H1 (cell line): ENCODE measurements around the gene SLC11A1. TPM values are rescaled to one million over a fixed set of nuclear protein-coding genes. Genes with fewer than 3 reads are reported as not detected.

Source experiments
- CTCF ChIA-PET: fragments of 300-600 bp; sonication (Branson Sonifier 250); formaldehyde crosslinking; loops from one replicate; lab custom pipeline; 2021; ENCODE audit not compliant: partially characterized antibody; lab: Charles Lee
- POLR2A ChIA-PET: fragments of 300-600 bp; sonication (Branson Sonifier 250); formaldehyde crosslinking; loops from one replicate; lab custom pipeline; 2021; ENCODE audit warnings: inconsistent platforms; ENCODE audit not compliant: partially characterized antibody; lab: Charles Lee
- DNase-seq, 2 experiments: peaks; one replicate each; pipeline versions ENCODE4 v3.0.0 to v3.0.0-alpha.2; 2010 to 2022; ENCODE audit warnings: low spot score in 2 of 2, low read depth in 1 of 2, mixed read lengths in 1 of 2
- FAIRE-seq: peaks from 2 replicates; lab custom pipeline; 2011; peaks lifted over from hg19 to GRCh38; lab: Jason Lieb, UNC
- H2AFZ ChIP-seq: 2 replicates; pipeline ENCODE4 v1.8.1; 2012; ENCODE audit warnings: low read length, inconsistent platforms
- H2AK5ac ChIP-seq: 2 replicates; pipeline ENCODE4 v1.6.1; 2013; ENCODE audit warnings: low read depth, low read length
- H2BK120ac ChIP-seq: replicated peaks from 2 replicates; pipeline ENCODE3; 2013; ENCODE audit warnings: low read depth, low read length, inconsistent platforms
- H2BK12ac ChIP-seq: 2 replicates; pipeline ENCODE4 v1.6.1; 2013; ENCODE audit warnings: low read depth, low read length
- H2BK15ac ChIP-seq: 2 replicates; pipeline ENCODE4 v1.6.1; 2013; ENCODE audit warnings: low read length
- H2BK20ac ChIP-seq: 2 replicates; pipeline ENCODE4 v1.6.1; 2013; ENCODE audit warnings: low read length
- H2BK5ac ChIP-seq: 2 replicates; pipeline ENCODE4 v1.6.1; 2013; ENCODE audit warnings: low read depth, low read length
- H3K14ac ChIP-seq: 2 replicates; pipeline ENCODE4 v1.6.1; 2013; ENCODE audit warnings: inconsistent platforms; ENCODE audit not compliant: insufficient read length
- H3K18ac ChIP-seq: 2 replicates; pipeline ENCODE4 v1.6.1; 2013; ENCODE audit warnings: low read length; ENCODE audit errors: extremely low read depth
- H3K23ac ChIP-seq: 2 replicates; pipeline ENCODE4 v1.6.1; 2013; ENCODE audit warnings: inconsistent platforms; ENCODE audit not compliant: insufficient read length
- H3K23me2 ChIP-seq: 2 replicates; pipeline ENCODE4 v1.6.1; 2013; ENCODE audit warnings: low read depth, low read length
- H3K27ac ChIP-seq: 2 replicates; pipeline ENCODE4 v1.6.1; 2011; ENCODE audit warnings: low read depth, low read length, inconsistent platforms
- H3K27me3 ChIP-seq, 4 experiments: replicated peaks in 1 of 4; 1 replicate in 1 of 4; 2 replicates in 3 of 4; pipeline versions ENCODE4 v1.6.1 to v1.8.1; 2011 to 2013; ENCODE audit warnings: low read length in 3 of 4, mild to moderate bottlenecking in 3 of 4, inconsistent platforms in 2 of 4, mixed read lengths in 2 of 4, moderate library complexity in 1 of 4; ENCODE audit not compliant: control insufficient read depth in 3 of 4, insufficient read depth in 3 of 4; ENCODE audit errors: extremely low read depth in 1 of 4
- H3K36me3 ChIP-seq, 4 experiments: 2 replicates each; pipeline versions ENCODE4 v1.6.1 to v1.8.1; 2011 to 2013; ENCODE audit warnings: mild to moderate bottlenecking in 4 of 4, low read length in 3 of 4, moderate library complexity in 2 of 4, control low read depth in 1 of 4, inconsistent platforms in 1 of 4; ENCODE audit not compliant: insufficient read depth in 4 of 4, control insufficient read depth in 2 of 4
- H3K4ac ChIP-seq: replicated peaks from 2 replicates; pipeline ENCODE3; 2013; ENCODE audit warnings: low read length, low read depth, mixed read lengths, inconsistent platforms; ENCODE audit not compliant: insufficient read length
- H3K4me1 ChIP-seq, 4 experiments: replicated peaks in 1 of 4; 1 replicate in 1 of 4; 2 replicates in 3 of 4; pipeline versions ENCODE4 v1.6.1 to v1.8.1; 2011 to 2013; ENCODE audit warnings: low read length in 3 of 4, inconsistent platforms in 2 of 4, mixed read lengths in 1 of 4; ENCODE audit not compliant: insufficient read depth in 4 of 4, control insufficient read depth in 3 of 4
- H3K4me2 ChIP-seq, 2 experiments: 2 replicates each; pipeline versions ENCODE4 v1.6.1 to v1.8.1; 2011 to 2013; ENCODE audit warnings: low read depth in 2 of 2, low read length in 2 of 2, control low read depth in 1 of 2, inconsistent platforms in 1 of 2, mild to moderate bottlenecking in 1 of 2; ENCODE audit not compliant: insufficient read depth in 1 of 2
- H3K4me3 ChIP-seq, 4 experiments: fragments of 200-600, 300-600 bp in 1 of 4; sonication (generic), shearing (Covaris generic), sonication (Bioruptor Twin) in 1 of 4; 2 replicates each; pipeline versions ENCODE4 v1.5.1 to v1.8.1; 2011 to 2016; ENCODE audit warnings: low read length in 4 of 4, low read depth in 3 of 4, control low read depth in 2 of 4, inconsistent platforms in 2 of 4, mild to moderate bottlenecking in 2 of 4, mixed read lengths in 1 of 4, moderate library complexity in 1 of 4; ENCODE audit not compliant: insufficient read depth in 2 of 4; ENCODE audit errors: extremely low read depth in 1 of 4
- H3K56ac ChIP-seq: replicated peaks from 2 replicates; pipeline ENCODE3; 2013; ENCODE audit warnings: low read depth, mild to moderate bottlenecking, mixed read lengths, low read length, inconsistent platforms; ENCODE audit not compliant: insufficient read length
- H3K79me1 ChIP-seq: 2 replicates; pipeline ENCODE4 v1.6.1; 2013; ENCODE audit warnings: low read depth, low read length, control low read depth
- H3K79me2 ChIP-seq, 2 experiments: 2 replicates each; pipeline versions ENCODE4 v1.6.1 to v1.8.1; 2012 to 2013; ENCODE audit warnings: low read length in 2 of 2, mild to moderate bottlenecking in 2 of 2, inconsistent platforms in 1 of 2; ENCODE audit not compliant: insufficient read depth in 2 of 2, control insufficient read depth in 1 of 2
- H3K9ac ChIP-seq, 4 experiments: replicated peaks in 1 of 4; 1 replicate in 1 of 4; 2 replicates in 3 of 4; pipeline versions ENCODE4 v1.6.1 to v1.8.1; 2011 to 2013; ENCODE audit warnings: low read depth in 3 of 4, low read length in 3 of 4, control low read depth in 2 of 4, mild to moderate bottlenecking in 2 of 4, moderate library complexity in 2 of 4, inconsistent platforms in 1 of 4; ENCODE audit errors: extremely low read depth in 1 of 4
- H3K9me3 ChIP-seq, 2 experiments: 2 replicates each; pipeline versions ENCODE4 v1.6.1 to v1.8.1; 2012 to 2013; ENCODE audit warnings: mild to moderate bottlenecking in 2 of 2, moderate library complexity in 2 of 2, control low read depth in 1 of 2, inconsistent platforms in 1 of 2, low read depth in 1 of 2, low read length in 1 of 2, mixed read lengths in 1 of 2; ENCODE audit not compliant: insufficient read depth in 2 of 2
- H4K20me1 ChIP-seq, 2 experiments: replicated peaks in 1 of 2; 2 replicates each; pipeline versions ENCODE3 to v1.8.1; 2011 to 2013; ENCODE audit warnings: inconsistent platforms in 2 of 2, low read length in 2 of 2, mild to moderate bottlenecking in 1 of 2; ENCODE audit not compliant: insufficient read depth in 2 of 2, control insufficient read depth in 1 of 2
- H4K5ac ChIP-seq: 2 replicates; pipeline ENCODE4 v1.6.1; 2013; ENCODE audit warnings: low read length, low read depth, mixed read lengths, inconsistent platforms; ENCODE audit not compliant: insufficient read length
- H4K8ac ChIP-seq: 2 replicates; pipeline ENCODE4 v1.8.0; 2013; ENCODE audit warnings: mild to moderate bottlenecking, moderate library complexity, low read length, inconsistent platforms; ENCODE audit not compliant: insufficient read depth; ENCODE audit errors: extremely low read depth
- H4K91ac ChIP-seq: replicated peaks from 2 replicates; pipeline ENCODE3; 2013; ENCODE audit warnings: low read length, mixed read lengths, inconsistent platforms; ENCODE audit not compliant: insufficient read length
- CHD1 ChIP-seq: IDR thresholded peaks from 2 replicates; pipeline ENCODE4 v1.6.1; 2012; ENCODE audit warnings: low read depth, low read length, improper control_type of control experiment
- CTBP2 ChIP-seq: IDR thresholded peaks from 2 replicates; pipeline ENCODE4 v1.7.0; 2011; ENCODE audit warnings: borderline replicate concordance, mild to moderate bottlenecking, moderate library complexity, mixed read lengths, low read length; ENCODE audit not compliant: insufficient read depth, insufficient read length
- HDAC2 ChIP-seq, 2 experiments: fragments of 300-600 bp in 1 of 2; sonication (generic) in 1 of 2; IDR thresholded peaks; 2 replicates each; pipeline ENCODE4 v1.6.1; 2011 to 2012; ENCODE audit warnings: low read depth in 2 of 2, low read length in 2 of 2, mild to moderate bottlenecking in 2 of 2, moderate library complexity in 2 of 2, borderline replicate concordance in 1 of 2, inconsistent platforms in 1 of 2
- RXRA ChIP-seq: IDR thresholded peaks from 2 replicates; pipeline ENCODE4 v1.6.1; 2011; ENCODE audit warnings: low read depth, mild to moderate bottlenecking, low read length, moderate library complexity; ENCODE audit not compliant: insufficient read depth
- SIN3A ChIP-seq, 2 experiments: IDR thresholded peaks in 1 of 2; conservative IDR thresholded peaks in 1 of 2; 2 replicates each; pipeline ENCODE4 v1.6.1; 2011 to 2012; ENCODE audit warnings: low read length in 2 of 2, improper control_type of control experiment in 1 of 2, low read depth in 1 of 2, mild to moderate bottlenecking in 1 of 2
- SUZ12 ChIP-seq: fragments of 200-600 bp; sonication (generic); IDR thresholded peaks from 2 replicates; pipeline ENCODE4 v1.6.1; 2012; ENCODE audit warnings: mild to moderate bottlenecking, inconsistent platforms, low read length, moderate library complexity, mixed read lengths
- WGBS, 2 experiments: shearing (Covaris generic) in 1 of 2; methylation state at CpG; one replicate each; pipeline versions ENCODE4 v1.1.6 to v1.1.7; 2013 to 2015; ENCODE audit warnings: low lambda C conversion rate in 2 of 2, mixed read lengths in 2 of 2, inconsistent platforms in 1 of 2, low coverage in 1 of 2, missing lambda C conversion rate in 1 of 2; ENCODE audit not compliant: insufficient replicate concordance in 2 of 2, insufficient coverage in 1 of 2, insufficient read length in 1 of 2; ENCODE audit errors: extremely low coverage in 1 of 2, missing lambda C conversion rate in 1 of 2; 5-methylcytosine and 5-hydroxymethylcytosine counted together
- polyA plus RNA-seq, 7 experiments: library from polyadenylated mRNA; depleted of rRNA in 3 of 7; stranded (reverse) in 5 of 7; unstranded in 2 of 7; fragments of >200 nt in 5 of 7; fragments of 200-250 nt in 2 of 7; gene quantifications; 1 replicate in 5 of 7; 2 replicates in 1 of 7; 4 replicates in 1 of 7; pipeline versions ENCODE4 v1.2.1 to v1.2.3, GENCODE V29; 2011 to 2013; ENCODE audit warnings: missing spikeins in 2 of 7, mixed read lengths in 2 of 7
- total RNA-seq: library from RNA; stranded (reverse); fragmentation: NEBNext Ultra II Directional; extraction: Animal tissue kit (Norgen Biotek cat#: 25700); gene quantifications from 2 replicates; pipeline ENCODE4 v1.2.1, GENCODE V29; 2021

The SLC11A1 gene
- total and polyA plus RNA-seq, 2 of the 8 experiments (the other 6 are each of a cell fraction or from before 2014, with no cell fraction given), result 0.20 to 0.43 TPM

DNA sequence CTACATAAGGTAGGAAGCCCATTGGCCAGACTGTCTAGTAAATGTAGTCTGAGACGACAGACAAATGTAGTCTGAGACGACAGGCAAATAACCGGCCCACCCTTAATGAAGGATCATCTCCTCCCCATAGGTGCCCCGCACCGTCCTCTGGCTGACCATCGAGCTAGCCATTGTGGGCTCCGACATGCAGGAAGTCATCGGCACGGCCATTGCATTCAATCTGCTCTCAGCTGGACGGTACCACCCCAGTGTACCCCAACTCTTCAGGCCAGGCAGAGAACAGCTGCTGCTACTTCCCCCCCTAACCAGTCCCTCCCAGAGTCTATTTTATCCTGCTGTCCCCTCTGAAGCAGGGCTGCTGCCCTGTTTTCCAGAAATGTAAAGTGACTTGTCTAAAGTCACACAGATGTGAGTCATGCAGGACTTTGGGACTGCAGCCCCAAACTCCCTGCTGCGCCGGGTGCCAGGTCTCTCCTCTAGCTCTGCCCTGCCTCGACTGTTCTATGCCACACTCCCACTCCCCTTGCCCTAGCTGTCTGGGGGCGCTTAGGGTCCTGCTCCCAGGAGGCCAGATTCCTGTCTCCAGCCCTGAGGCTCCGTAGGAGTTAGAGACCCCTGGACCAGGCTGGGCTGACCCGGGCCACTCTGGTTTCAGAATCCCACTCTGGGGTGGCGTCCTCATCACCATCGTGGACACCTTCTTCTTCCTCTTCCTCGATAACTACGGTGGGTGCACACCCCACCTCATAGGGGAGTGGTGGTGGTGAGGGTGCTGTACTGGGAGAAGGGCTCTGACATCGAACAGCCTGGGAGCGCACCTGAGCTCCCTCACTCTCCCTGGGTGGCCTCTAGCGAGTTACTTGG lies 4.7 kb downstream of the SLC11A1 start:
- Histone ChIP-seq H2AFZ (peak overlapping the region; percentile 81; the same call in 1 of the 2 replicates), H3K4me2 (peak overlapping the region; percentile 79 to 94), H2BK12ac (no peak overlapping the region), H2BK15ac (no peak overlapping the region; the same call in 1 of the 2 replicates), H3K27me3 (peaks cover 0 to 17% (median 11%) of the 10 kb centered on the region in 4 experiments; a peak in 5 of 7 replicates), H3K79me1 (no peaks in the 10 kb centered on the region), H3K27ac (no peak overlapping the region), H2BK20ac (no peak overlapping the region), H3K18ac (no peak overlapping the region), H3K9me3 (no peaks in the 10 kb centered on the region), H2AK5ac (no peak overlapping the region), H4K5ac (no peak overlapping the region), H3K4me3 (peak overlapping the region; percentile 41 to 76 (median 58); a peak in 7 of 8 replicates), H3K14ac (no peak overlapping the region), H3K56ac (no peak overlapping the region), H3K4me1 (peaks cover 0 to 5% (median 3%) of the 10 kb centered on the region in 4 experiments; a peak in 5 of 7 replicates), H3K23ac (no peak overlapping the region), H3K79me2 (no peaks in the 10 kb centered on the region), H2BK120ac (no peak overlapping the region)
- peak in 1 of 2 experiments; percentile 61 for DNase-seq
- ChIA-PET CTCF (interaction anchor here (0.8 to 3.1 kb wide), 14 partner anchors 9 to 116 kb away, joined by 3 to 13 read pairs (median 4); partner anchors contain the start of genes AAMP, CATIP, PNKD and TMBIM1), POLR2A (interaction anchor here (0.9 to 1.8 kb wide), 8 partner anchors 8 to 57 kb away, joined by 3 to 6 read pairs (median 4); no protein-coding TSS in a partner anchor)
- 76% methylated on average over 23 of the region's 23 CpGs; no CpG with 5 or more reads in 1 of the 2 experiments for WGBS, 2 experiments
- TF ChIP-seq SIN3A (conservative IDR thresholded peaks at IDR 0.05 in 1 of 2, IDR thresholded peaks at IDR 0.05 in 1 of 2; ENCODE audit: low read depth in 1 of 2, low read length in 2 of 2), result peak in 1 of 2 experiments; percentile 28; a peak in 1 of 4 replicates
- no peak for TF ChIP-seq RXRA
- TF ChIP-seq CTBP2, result no peak
- no peak for TF ChIP-seq CHD1
- TF ChIP-seq HDAC2 (IDR thresholded peaks at IDR 0.05; ENCODE audit: borderline replicate concordance in 1 of 2, low read depth in 2 of 2, low read length in 2 of 2), result no peak
- TF ChIP-seq SUZ12, result no peak
- TF ChIP-seq, all 59 proteins: peak for 1
- H2BK5ac ChIP-seq, result no peak overlapping the region
- peaks cover 6% of the 10 kb centered on the region; the same call in 1 of the 2 replicates for H3K23me2 ChIP-seq
- no peak overlapping the region for H3K9ac ChIP-seq
- no peaks in the 10 kb centered on the region for H4K20me1 ChIP-seq
- no peaks in the 10 kb centered on the region for H3K36me3 ChIP-seq
- no peak for FAIRE-seq
- no peak overlapping the region for H3K4ac ChIP-seq
- no peak overlapping the region for H4K91ac ChIP-seq
- no peak overlapping the region for H4K8ac ChIP-seq
